Measurements from ENCODE around the gene EPHA2. TPM values are rescaled to one million over a fixed set of nuclear protein-coding genes. Genes with fewer than 3 reads are reported as not detected.

Gene EPHA2
- total RNA-seq, 1 donor: 21.0 TPM

GRCh38 chr1:16142383-16142995 is 13.4 kb downstream of the EPHA2 start:
- peak overlapping the region; percentile 84 for H3K27ac ChIP-seq (ENCODE audit: low read depth, low read length)

GRCh38 chr1:16141573-16142336 is 14.1 kb downstream of the EPHA2 start:
- Histone ChIP-seq H3K4me3 (ENCODE audit: insufficient read depth, low read length) (no peak overlapping the region), H3K36me3 (ENCODE audit: insufficient read depth, low read length) (peaks cover 57% of the 10 kb centered on the region), H3K4me2 (ENCODE audit: insufficient read depth, low read length) (peak overlapping the region; percentile 3), H3K4me1 (ENCODE audit: insufficient read depth, low read length) (peaks cover 74% of the 10 kb centered on the region), H3K27ac (ENCODE audit: low read depth, low read length) (peak overlapping the region; percentile 84), H3K27me3 (ENCODE audit: insufficient read depth, low read length) (no peaks in the 10 kb centered on the region), H2AFZ (ENCODE audit: low read length) (no peak overlapping the region), H4K20me1 (ENCODE audit: insufficient read depth, low read length) (peaks cover 26% of the 10 kb centered on the region), H3K79me2 (ENCODE audit: insufficient read depth, low read length) (peaks cover 80% of the 10 kb centered on the region), H3K9me3 (ENCODE audit: low read depth, low read length) (no peaks in the 10 kb centered on the region)
- TF ChIP-seq CTCF (IDR thresholded peaks at IDR 0.05; ENCODE audit: extremely low read depth, low read depth, low read length): no peak
- DNase-seq (ENCODE audit: insufficient read length, low spot score, missing footprints): no peak

More at GRCh38 chr1:16142383-16142995, 13.4 kb downstream of the EPHA2 start:
- H2AFZ ChIP-seq (ENCODE audit: low read length): no peak overlapping the region
- no peak for DNase-seq (ENCODE audit: insufficient read length, low spot score, missing footprints)
- TF ChIP-seq CTCF (IDR thresholded peaks at IDR 0.05; ENCODE audit: extremely low read depth, low read depth, low read length): no peak
- H3K4me3 ChIP-seq (ENCODE audit: insufficient read depth, low read length): no peak overlapping the region
- peaks cover 26% of the 10 kb centered on the region for H4K20me1 ChIP-seq (ENCODE audit: insufficient read depth, low read length)
- H3K9me3 ChIP-seq (ENCODE audit: low read depth, low read length): no peaks in the 10 kb centered on the region
- peaks cover 55% of the 10 kb centered on the region for H3K36me3 ChIP-seq (ENCODE audit: insufficient read depth, low read length)
- peaks cover 81% of the 10 kb centered on the region for H3K4me1 ChIP-seq (ENCODE audit: insufficient read depth, low read length)
- H3K4me2 ChIP-seq (ENCODE audit: insufficient read depth, low read length): no peak overlapping the region
- H3K79me2 ChIP-seq (ENCODE audit: insufficient read depth, low read length): peaks cover 83% of the 10 kb centered on the region
- no peaks in the 10 kb centered on the region for H3K27me3 ChIP-seq (ENCODE audit: insufficient read depth, low read length)

- no peak for TF ChIP-seq CTCF (IDR thresholded peaks at IDR 0.05; ENCODE audit: extremely low read depth, low read depth, low read length)
- Histone ChIP-seq H3K27ac (ENCODE audit: low read depth, low read length) (peak overlapping the region; percentile 84), H3K9me3 (ENCODE audit: low read depth, low read length) (no peaks in the 10 kb centered on the region), H3K4me3 (ENCODE audit: insufficient read depth, low read length) (no peak overlapping the region), H3K27me3 (ENCODE audit: insufficient read depth, low read length) (no peaks in the 10 kb centered on the region), H3K79me2 (ENCODE audit: insufficient read depth, low read length) (peaks cover 77% of the 10 kb centered on the region), H3K4me2 (ENCODE audit: insufficient read depth, low read length) (peak overlapping the region; percentile 28), H4K20me1 (ENCODE audit: insufficient read depth, low read length) (peaks cover 29% of the 10 kb centered on the region), H3K36me3 (ENCODE audit: insufficient read depth, low read length) (peaks cover 63% of the 10 kb centered on the region), H2AFZ (ENCODE audit: low read length) (no peak overlapping the region), H3K4me1 (ENCODE audit: insufficient read depth, low read length) (peaks cover 58% of the 10 kb centered on the region)
- no peak for DNase-seq (ENCODE audit: insufficient read length, low spot score, missing footprints)
Measured at GRCh38 chr1:16140068-16140596, 15.7 kb downstream of the EPHA2 start.

DNA sequence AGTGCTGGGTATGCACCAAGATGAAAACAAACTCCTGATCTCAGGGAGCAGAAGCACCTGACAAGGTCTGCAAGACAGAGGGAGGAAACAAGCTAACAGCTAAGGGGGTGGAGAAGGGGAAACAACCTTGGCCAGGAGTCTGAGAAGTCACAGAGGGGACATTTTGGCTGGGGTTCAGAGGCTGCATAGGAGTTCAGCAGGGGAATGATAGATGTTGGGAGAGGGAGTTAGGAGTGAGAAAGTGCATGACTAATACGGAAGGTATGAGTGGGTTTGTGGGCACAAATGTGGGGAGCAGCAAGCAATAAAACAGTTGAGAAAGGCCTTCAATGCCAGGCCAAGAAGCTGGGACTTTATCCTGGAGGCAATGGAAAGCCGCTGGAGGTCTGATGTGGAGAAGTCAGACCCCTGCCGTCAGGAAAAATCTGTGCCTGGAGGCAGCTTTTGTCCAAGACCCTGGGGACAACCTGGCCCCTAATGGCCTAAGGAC is 16.4 kb downstream of the EPHA2 start:
- no peak overlapping the region for H2AFZ ChIP-seq (ENCODE audit: low read length)
- no peaks in the 10 kb centered on the region for H3K9me3 ChIP-seq (ENCODE audit: low read depth, low read length)
- H4K20me1 ChIP-seq (ENCODE audit: insufficient read depth, low read length): peaks cover 35% of the 10 kb centered on the region
- peak overlapping the region; percentile 84 for H3K27ac ChIP-seq (ENCODE audit: low read depth, low read length)
- H3K4me1 ChIP-seq (ENCODE audit: insufficient read depth, low read length): peaks cover 52% of the 10 kb centered on the region
- no peaks in the 10 kb centered on the region for H3K27me3 ChIP-seq (ENCODE audit: insufficient read depth, low read length)
- H3K79me2 ChIP-seq (ENCODE audit: insufficient read depth, low read length): peaks cover 71% of the 10 kb centered on the region
- H3K4me3 ChIP-seq (ENCODE audit: insufficient read depth, low read length): no peak overlapping the region
- H3K36me3 ChIP-seq (ENCODE audit: insufficient read depth, low read length): peaks cover 66% of the 10 kb centered on the region
- peak; percentile 97 for DNase-seq (ENCODE audit: insufficient read length, low spot score, missing footprints)
- peak overlapping the region; percentile 28 for H3K4me2 ChIP-seq (ENCODE audit: insufficient read depth, low read length)
- TF ChIP-seq CTCF (IDR thresholded peaks at IDR 0.05; ENCODE audit: extremely low read depth, low read depth, low read length): no peak

Measured in osteoblast (primary cell).